Ascending aorta (tissue), 2 donors: Measurements from ENCODE around the gene PRDM5. TPM values are rescaled to one million over a fixed set of nuclear protein-coding genes. Genes with fewer than 3 reads are reported as not detected.

ENCODE experiments used
- DNase-seq, 2 donors: peaks; one replicate each; pipeline ENCODE4 v3.0.0-alpha.2; 2019; ENCODE audit warnings: low spot score in 2 of 2
- H3K27ac ChIP-seq, 2 donors: fragments of 200-600 bp; sonication (generic); one replicate each; pipeline ENCODE4 v1.5.1; 2016 to 2017; ENCODE audit warnings: mild to moderate bottlenecking in 1 of 2
- H3K27me3 ChIP-seq: fragments of 200-600 bp; sonication (generic); one replicate; pipeline ENCODE4 v1.5.1; 2017
- H3K36me3 ChIP-seq, 2 donors: fragments of 200-600 bp; sonication (generic); one replicate each; pipeline ENCODE4 v1.5.1; 2016
- H3K4me1 ChIP-seq, 2 donors: fragments of 200-600 bp; sonication (generic); one replicate each; pipeline ENCODE4 v1.5.1; 2016 to 2017; ENCODE audit warnings: mild to moderate bottlenecking in 1 of 2
- H3K4me3 ChIP-seq, 2 donors: fragments of 200-600 bp; sonication (generic); one replicate each; pipeline ENCODE4 v1.5.1; 2016 to 2017; ENCODE audit warnings: mild to moderate bottlenecking in 1 of 2
- H3K9me3 ChIP-seq, 2 donors: fragments of 200-600 bp; sonication (generic); one replicate each; pipeline ENCODE4 v1.5.1; 2016
- intact Hi-C: fragments of 100-400 bp; cut with DNase I; formaldehyde crosslinking; loops from one replicate; pipeline ENCODE4 v1.15.1; 2023
- total RNA-seq: library from RNA; depleted of rRNA; stranded (reverse); fragments of >200 nt; gene quantifications from one replicate; pipeline ENCODE4 v1.1.0, GENCODE V29; 2016
- TF ChIP-seq, protein P1 (sequence below), 3 experiments: fragments of 200-600 bp in 2 of 3; fragments of 450-650 bp in 1 of 3; sonication (generic) in 2 of 3; IDR thresholded peaks; one replicate each; pipeline ENCODE4 v1.5.1; 2016 to 2019; ENCODE audit warnings: antibody characterized with exemption in 3 of 3, mild to moderate bottlenecking in 1 of 3, moderate library complexity in 1 of 3

The PRDM5 gene
- total RNA-seq, 1 donor from 2014 or later: 14.9 TPM

DNA sequence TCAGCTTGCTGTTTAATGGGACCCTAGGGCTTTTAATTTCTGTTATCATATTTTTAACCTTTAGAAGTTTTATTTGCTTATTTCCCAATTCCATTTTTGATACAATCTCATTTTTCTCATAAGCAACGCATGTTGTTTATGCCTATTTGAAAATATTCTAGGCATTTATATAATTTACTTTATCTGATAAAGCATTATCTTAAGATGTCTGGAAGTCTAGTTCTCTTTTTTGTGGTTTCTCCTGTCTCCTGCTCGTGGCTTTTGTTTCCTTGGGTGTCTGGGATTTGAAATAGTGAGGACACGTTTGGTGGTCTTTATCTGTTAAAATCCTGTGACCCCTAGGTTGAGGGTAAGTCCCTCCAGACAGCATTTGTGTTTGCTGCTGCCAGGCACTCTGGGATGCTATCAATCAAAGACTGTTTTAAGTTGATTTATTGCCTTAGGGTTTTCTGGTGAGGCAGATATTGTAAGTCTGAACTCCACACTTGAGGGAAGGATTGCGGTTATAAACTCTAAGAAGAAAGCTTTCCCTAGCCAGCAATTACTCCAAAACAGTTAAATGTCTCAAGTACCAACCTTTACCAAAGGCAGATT is 208.0 kb downstream of the PRDM5 start:
- Histone ChIP-seq H3K9me3 (no peaks in the 10 kb centered on the region), H3K27ac (no peak overlapping the region), H3K4me3 (no peak overlapping the region), H3K36me3 (no peaks in the 10 kb centered on the region), H3K4me1 (no peaks in the 10 kb centered on the region), H3K27me3 (no peaks in the 10 kb centered on the region)
- TF ChIP-seq, protein P1, sequence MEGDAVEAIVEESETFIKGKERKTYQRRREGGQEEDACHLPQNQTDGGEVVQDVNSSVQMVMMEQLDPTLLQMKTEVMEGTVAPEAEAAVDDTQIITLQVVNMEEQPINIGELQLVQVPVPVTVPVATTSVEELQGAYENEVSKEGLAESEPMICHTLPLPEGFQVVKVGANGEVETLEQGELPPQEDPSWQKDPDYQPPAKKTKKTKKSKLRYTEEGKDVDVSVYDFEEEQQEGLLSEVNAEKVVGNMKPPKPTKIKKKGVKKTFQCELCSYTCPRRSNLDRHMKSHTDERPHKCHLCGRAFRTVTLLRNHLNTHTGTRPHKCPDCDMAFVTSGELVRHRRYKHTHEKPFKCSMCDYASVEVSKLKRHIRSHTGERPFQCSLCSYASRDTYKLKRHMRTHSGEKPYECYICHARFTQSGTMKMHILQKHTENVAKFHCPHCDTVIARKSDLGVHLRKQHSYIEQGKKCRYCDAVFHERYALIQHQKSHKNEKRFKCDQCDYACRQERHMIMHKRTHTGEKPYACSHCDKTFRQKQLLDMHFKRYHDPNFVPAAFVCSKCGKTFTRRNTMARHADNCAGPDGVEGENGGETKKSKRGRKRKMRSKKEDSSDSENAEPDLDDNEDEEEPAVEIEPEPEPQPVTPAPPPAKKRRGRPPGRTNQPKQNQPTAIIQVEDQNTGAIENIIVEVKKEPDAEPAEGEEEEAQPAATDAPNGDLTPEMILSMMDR (IDR thresholded peaks at IDR 0.05): no peak
- intact Hi-C loops: loop anchor here (5.0 kb wide), 1 partner anchor 383 kb away; no protein-coding TSS in a partner anchor
- no peak for DNase-seq

DNA sequence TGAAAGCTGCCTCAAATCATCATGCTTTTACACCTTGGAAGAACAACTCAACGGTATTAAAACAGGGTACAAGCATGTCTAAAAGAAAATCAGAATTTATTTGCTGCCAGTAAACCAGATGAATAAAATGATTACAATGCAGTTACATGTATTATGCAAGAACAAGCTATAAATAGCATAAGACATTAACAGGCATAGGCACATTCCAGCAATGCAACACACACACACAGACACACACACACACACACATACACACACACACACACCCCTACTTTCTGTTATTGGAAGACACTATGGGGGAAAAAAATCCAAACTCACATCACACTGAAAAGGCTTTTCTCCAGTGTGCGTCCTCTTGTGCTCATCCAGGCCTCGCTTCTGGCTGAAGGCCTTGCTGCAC is 212.5 kb downstream of the PRDM5 start:
- TF ChIP-seq, protein P1 (IDR thresholded peaks at IDR 0.05): no peak
- peaks cover 0 to 8% of the 10 kb centered on the region in 2 donors for H3K9me3 ChIP-seq
- intact Hi-C loops: no loop called here
- peaks cover 0 to 3% of the 10 kb centered on the region in 2 donors for H3K36me3 ChIP-seq
- H3K4me3 ChIP-seq: no peak overlapping the region
- no peak overlapping the region for H3K27ac ChIP-seq
- no peak for DNase-seq
- H3K27me3 ChIP-seq: no peaks in the 10 kb centered on the region
- no peaks in the 10 kb centered on the region for H3K4me1 ChIP-seq

DNA sequence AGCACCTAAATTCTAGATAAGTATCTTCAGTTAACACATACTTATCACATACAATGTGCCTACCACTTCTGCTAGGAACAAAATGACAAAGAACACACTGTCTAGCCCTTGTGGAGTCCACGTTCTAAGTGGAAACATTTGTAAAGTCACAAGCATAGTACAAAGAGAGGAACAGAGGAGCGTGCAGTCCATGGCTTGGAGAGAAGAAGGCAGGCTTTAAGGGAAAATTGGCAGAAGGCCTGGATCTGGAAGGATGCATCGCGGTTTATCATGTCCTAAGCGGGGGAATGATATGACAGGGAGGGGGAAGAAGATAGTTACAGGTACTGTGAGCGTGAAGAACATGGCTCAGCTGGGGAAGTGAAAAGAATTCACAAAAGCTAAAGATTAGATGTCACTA is 218.0 kb downstream of the PRDM5 start:
- no peak for DNase-seq
- H3K27me3 ChIP-seq: no peaks in the 10 kb centered on the region
- peaks cover 0 to 3% of the 10 kb centered on the region in 2 donors for H3K36me3 ChIP-seq
- TF ChIP-seq, protein P1 (IDR thresholded peaks at IDR 0.05): no peak
- H3K4me3 ChIP-seq: no peak overlapping the region
- H3K27ac ChIP-seq: no peak overlapping the region
- H3K9me3 ChIP-seq: peaks cover 0 to 8% of the 10 kb centered on the region in 2 donors
- no peaks in the 10 kb centered on the region for H3K4me1 ChIP-seq
- intact Hi-C loops: no loop called here

DNA sequence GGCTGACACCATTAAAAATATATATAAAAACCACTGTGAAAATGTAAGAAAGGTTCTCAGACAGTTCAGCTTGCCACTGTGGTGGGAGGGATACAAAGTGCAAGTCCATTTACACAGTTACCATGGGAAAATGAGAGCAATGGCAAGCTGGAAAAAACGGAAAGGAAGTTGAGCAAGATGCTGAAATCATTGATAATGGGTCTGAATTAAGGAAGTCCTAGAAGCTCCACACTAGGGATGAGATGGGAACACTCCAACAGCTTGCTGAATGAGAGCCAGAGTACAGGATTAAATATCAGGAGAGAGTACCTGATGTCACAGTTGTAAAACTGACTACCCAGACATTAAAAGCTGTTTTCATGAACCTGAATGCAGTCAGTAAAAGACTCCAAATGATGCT is 218.6 kb downstream of the PRDM5 start:
- Histone ChIP-seq H3K27ac (no peak overlapping the region), H3K4me1 (no peaks in the 10 kb centered on the region), H3K4me3 (no peak overlapping the region), H3K9me3 (peaks cover 0 to 8% of the 10 kb centered on the region in 2 donors), H3K27me3 (no peaks in the 10 kb centered on the region), H3K36me3 (peaks cover 0 to 3% of the 10 kb centered on the region in 2 donors)
- no peak for DNase-seq
- intact Hi-C loops: no loop called here
- TF ChIP-seq, protein P1 (IDR thresholded peaks at IDR 0.05): no peak

DNA sequence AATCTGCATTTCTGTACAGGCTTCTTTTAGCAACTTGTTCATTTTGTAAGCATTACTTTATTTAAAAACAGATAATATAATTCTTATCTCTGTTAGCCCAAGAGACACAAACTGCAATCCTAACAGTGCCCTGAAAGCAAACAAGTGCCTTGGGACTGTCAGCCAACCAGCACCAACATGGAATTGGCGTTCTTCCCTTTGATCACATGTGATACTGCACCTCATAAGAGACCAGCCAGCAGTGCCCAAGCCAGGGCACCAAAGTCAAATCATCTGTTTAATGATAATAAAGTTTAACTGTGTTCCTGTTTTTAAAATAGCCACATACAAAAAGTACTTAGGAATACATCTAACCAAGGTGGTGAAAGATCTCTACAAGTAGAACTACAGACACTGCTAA is 223.2 kb downstream of the PRDM5 start:
- no peak overlapping the region for H3K4me3 ChIP-seq
- no peaks in the 10 kb centered on the region for H3K27me3 ChIP-seq
- DNase-seq: no peak
- H3K36me3 ChIP-seq: no peaks in the 10 kb centered on the region
- TF ChIP-seq, protein P1 (IDR thresholded peaks at IDR 0.05): no peak
- H3K9me3 ChIP-seq: no peaks in the 10 kb centered on the region
- intact Hi-C loops: no loop called here
- no peak overlapping the region for H3K27ac ChIP-seq
- H3K4me1 ChIP-seq: no peaks in the 10 kb centered on the region

DNA sequence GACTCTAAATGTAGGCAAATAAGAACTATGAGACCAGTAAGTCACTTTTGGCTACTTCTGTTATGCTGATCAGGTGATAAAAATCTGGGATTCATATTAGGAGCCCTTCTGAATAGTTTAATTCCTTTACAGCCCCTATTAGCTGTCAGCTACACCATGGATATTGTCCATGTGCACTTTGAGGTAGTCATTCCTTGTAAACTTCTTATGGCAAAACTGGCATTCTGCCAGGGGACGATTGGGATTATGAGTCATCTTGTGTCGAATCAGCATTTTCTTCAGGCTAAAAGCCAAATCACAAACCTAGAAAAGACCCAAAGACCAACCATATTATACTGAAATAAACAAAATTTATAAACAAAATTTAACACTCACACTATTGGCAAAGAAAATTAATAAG is 227.6 kb downstream of the PRDM5 start:
- intact Hi-C loops: no loop called here
- DNase-seq: no peak

More for the DNA sequence above, 227.6 kb downstream of the PRDM5 start:
- TF ChIP-seq, protein P1 (IDR thresholded peaks at IDR 0.05): no peak
- no peak overlapping the region for H3K4me3 ChIP-seq
- no peaks in the 10 kb centered on the region for H3K36me3 ChIP-seq
- no peaks in the 10 kb centered on the region for H3K9me3 ChIP-seq
- H3K27me3 ChIP-seq: no peaks in the 10 kb centered on the region
- no peaks in the 10 kb centered on the region for H3K4me1 ChIP-seq
- H3K27ac ChIP-seq: no peak overlapping the region
